ENCODE data around the gene PDE9A.

PDE9A gene

GRCh38 chr21:42673633-42674328 lies 20.4 kb downstream of the PDE9A start:
- DNase-seq = no peak

GRCh38 chr21:42674351-42674940 lies 21.0 kb downstream of the PDE9A start:
- DNase-seq = peak; percentile 44

GRCh38 chr21:42675403-42675802 lies 22.0 kb downstream of the PDE9A start:
- DNase-seq = no peak

GRCh38 chr21:42676808-42677207 lies 23.4 kb downstream of the PDE9A start:
- DNase-seq = no peak

- DNase-seq = peak; percentile 49
These were observed 24.2 kb downstream of the PDE9A start for GRCh38 chr21:42677339-42678321.

GRCh38 chr21:42678618-42679295 lies 25.3 kb downstream of the PDE9A start:
- no peak for DNase-seq

- DNase-seq = no peak
These were observed 26.1 kb downstream of the PDE9A start for GRCh38 chr21:42679319-42680057.

GRCh38 chr21:42680058-42680330 lies 26.6 kb downstream of the PDE9A start:
- DNase-seq = no peak

- no peak for DNase-seq
These were observed 27.0 kb downstream of the PDE9A start for GRCh38 chr21:42680429-42680828.

GRCh38 chr21:42681296-42682206 lies 28.1 kb downstream of the PDE9A start:
- no peak for DNase-seq

- no peak for DNase-seq
These were observed 29.3 kb downstream of the PDE9A start for GRCh38 chr21:42682661-42683210.

GRCh38 chr21:42683371-42684108 lies 30.1 kb downstream of the PDE9A start:
- DNase-seq = no peak

GRCh38 chr21:42684109-42684916 lies 30.9 kb downstream of the PDE9A start:
- no peak for DNase-seq

- no peak for DNase-seq
These were observed 31.6 kb downstream of the PDE9A start for GRCh38 chr21:42685036-42685435.

GRCh38 chr21:42685954-42686500 lies 32.6 kb downstream of the PDE9A start:
- DNase-seq = no peak

GRCh38 chr21:42687796-42688195 lies 34.4 kb downstream of the PDE9A start:
- DNase-seq = no peak

GRCh38 chr21:42688226-42688840 lies 34.9 kb downstream of the PDE9A start:
- no peak for DNase-seq

- DNase-seq = no peak
These were observed 35.5 kb downstream of the PDE9A start for GRCh38 chr21:42688841-42689371.

Data from NCI-H1092 (cell line).